ENCODE measurements around the gene SHROOM2.

The SHROOM2 gene

GRCh38 chrX:9912351-9913145 is 126.3 kb downstream of the SHROOM2 start:
- H3K4me3 ChIP-seq (ENCODE audit: low read depth, low read length), result no peak overlapping the region
- TF ChIP-seq, protein P1, sequence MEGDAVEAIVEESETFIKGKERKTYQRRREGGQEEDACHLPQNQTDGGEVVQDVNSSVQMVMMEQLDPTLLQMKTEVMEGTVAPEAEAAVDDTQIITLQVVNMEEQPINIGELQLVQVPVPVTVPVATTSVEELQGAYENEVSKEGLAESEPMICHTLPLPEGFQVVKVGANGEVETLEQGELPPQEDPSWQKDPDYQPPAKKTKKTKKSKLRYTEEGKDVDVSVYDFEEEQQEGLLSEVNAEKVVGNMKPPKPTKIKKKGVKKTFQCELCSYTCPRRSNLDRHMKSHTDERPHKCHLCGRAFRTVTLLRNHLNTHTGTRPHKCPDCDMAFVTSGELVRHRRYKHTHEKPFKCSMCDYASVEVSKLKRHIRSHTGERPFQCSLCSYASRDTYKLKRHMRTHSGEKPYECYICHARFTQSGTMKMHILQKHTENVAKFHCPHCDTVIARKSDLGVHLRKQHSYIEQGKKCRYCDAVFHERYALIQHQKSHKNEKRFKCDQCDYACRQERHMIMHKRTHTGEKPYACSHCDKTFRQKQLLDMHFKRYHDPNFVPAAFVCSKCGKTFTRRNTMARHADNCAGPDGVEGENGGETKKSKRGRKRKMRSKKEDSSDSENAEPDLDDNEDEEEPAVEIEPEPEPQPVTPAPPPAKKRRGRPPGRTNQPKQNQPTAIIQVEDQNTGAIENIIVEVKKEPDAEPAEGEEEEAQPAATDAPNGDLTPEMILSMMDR (IDR thresholded peaks at IDR 0.05; ENCODE audit: insufficient read depth, low read depth, low read length, missing control alignments), result no peak
- DNase-seq (ENCODE audit: low read depth), result no peak

DNA sequence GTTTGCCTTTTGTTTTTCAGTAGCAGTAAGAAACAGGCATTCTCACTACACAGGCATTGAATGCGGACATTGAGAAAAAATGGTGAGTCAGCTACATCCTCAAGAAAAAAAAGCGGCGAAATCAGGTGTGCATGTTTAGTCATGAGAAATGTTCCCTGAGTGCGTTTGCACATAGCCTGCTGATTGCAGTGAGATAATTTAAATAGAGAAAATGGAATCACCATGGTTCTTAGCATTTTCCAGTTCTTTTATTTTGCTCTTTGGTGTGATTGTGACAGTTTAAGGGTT is 126.9 kb downstream of the SHROOM2 start:
- TF ChIP-seq, protein P1 (IDR thresholded peaks at IDR 0.05; ENCODE audit: insufficient read depth, low read depth, low read length, missing control alignments), result no peak
- H3K4me3 ChIP-seq (ENCODE audit: low read depth, low read length), result no peak overlapping the region
- DNase-seq (ENCODE audit: low read depth), result no peak

DNA sequence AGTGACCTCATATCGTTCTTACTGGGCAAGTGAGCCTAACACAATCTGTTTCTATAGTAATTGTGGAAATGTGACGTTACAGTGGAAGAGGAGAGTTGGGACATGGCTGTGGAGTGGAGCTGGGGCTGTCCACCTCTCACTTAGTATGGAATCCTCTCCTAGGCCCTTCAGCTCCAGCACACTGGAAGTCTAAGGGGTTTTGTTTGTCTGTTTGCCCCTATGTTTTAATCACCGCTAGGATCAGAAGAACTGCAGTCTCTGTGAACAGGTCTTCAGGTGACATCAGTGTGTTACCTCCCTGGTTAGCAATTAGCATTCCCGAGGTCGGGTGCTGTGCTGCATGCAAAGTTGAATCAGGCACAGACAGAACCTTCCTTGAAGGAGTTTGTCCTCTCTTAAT is 131.6 kb downstream of the SHROOM2 start:
- no peak for DNase-seq (ENCODE audit: low read depth)
- no peak overlapping the region for H3K4me3 ChIP-seq (ENCODE audit: low read depth, low read length)
- TF ChIP-seq, protein P1 (IDR thresholded peaks at IDR 0.05; ENCODE audit: insufficient read depth, low read depth, low read length, missing control alignments), result no peak

DNA sequence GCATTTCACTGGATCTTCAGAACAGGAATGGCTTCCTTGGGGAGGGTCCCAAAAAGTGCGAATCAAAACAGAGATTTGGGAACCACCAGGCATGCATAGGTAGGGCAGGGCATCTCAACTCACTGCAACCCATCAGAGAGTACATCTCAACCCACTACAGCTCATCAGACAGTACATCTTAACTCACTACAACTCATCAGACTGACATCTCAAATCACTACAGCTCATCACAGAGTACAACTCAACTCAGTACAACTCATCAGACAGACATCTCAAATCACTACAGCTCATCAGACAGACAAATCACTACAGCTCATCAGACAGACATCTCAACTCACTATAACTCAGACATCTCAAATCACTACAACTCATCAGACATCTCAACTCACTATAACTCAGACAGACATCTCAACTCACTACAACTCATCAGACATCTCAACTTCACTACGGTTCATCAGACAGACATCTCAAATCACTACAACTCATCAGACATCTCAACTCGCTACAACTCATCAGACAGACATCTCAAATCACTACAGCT is 133.5 kb downstream of the SHROOM2 start:
- TF ChIP-seq, protein P1 (IDR thresholded peaks at IDR 0.05; ENCODE audit: insufficient read depth, low read depth, low read length, missing control alignments), result no peak
- no peak for DNase-seq (ENCODE audit: low read depth)
- H3K4me3 ChIP-seq (ENCODE audit: low read depth, low read length), result no peak overlapping the region

DNA sequence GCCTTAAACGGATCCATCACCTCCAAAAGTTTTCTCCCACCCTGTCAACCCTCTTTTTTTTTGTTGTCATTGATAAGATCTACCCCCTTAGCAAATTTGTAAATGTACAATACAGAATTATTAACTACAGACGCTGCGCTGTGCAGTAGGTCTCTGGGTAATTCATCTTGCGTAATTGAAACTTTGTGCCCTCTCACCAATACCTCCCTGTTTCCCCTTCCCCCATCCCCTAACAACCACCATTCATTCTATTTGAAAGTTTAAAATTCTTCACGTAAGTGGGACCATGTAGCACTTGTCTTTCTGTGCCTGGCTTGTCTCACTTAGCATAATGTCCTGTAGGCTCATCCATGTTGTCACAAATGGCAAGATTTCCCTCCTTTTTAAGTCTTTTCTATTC is 135.2 kb downstream of the SHROOM2 start:
- TF ChIP-seq, protein P1 (IDR thresholded peaks at IDR 0.05; ENCODE audit: insufficient read depth, low read depth, low read length, missing control alignments), result no peak
- H3K4me3 ChIP-seq (ENCODE audit: low read depth, low read length), result no peak overlapping the region
- no peak for DNase-seq (ENCODE audit: low read depth)

- H3K4me3 ChIP-seq (ENCODE audit: low read depth, low read length), result no peak overlapping the region
- TF ChIP-seq, protein P1 (IDR thresholded peaks at IDR 0.05; ENCODE audit: insufficient read depth, low read depth, low read length, missing control alignments), result no peak
- no peak for DNase-seq (ENCODE audit: low read depth)
Measured at GRCh38 chrX:9923357-9923756, 137.1 kb downstream of the SHROOM2 start.

DNA sequence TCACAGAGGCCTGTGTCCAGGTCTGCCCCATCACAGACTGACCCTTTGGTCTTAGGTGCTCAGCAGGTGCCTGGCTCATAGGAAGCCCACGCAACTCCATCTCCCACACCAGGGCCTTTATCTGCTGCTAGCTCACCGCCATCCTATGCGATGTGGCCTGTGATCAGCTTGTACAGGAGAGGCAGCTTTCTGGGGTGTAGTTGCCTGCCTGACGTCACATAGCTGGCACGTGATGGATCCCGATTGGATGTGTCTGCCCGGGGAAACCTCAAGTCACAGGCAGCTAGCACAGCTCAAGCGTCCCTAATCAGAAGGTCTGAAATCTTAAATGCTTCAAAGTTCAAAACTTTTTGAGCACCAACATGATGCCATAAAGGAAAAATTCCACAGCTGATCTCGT is 139.8 kb downstream of the SHROOM2 start:
- TF ChIP-seq, protein P1 (IDR thresholded peaks at IDR 0.05; ENCODE audit: insufficient read depth, low read depth, low read length, missing control alignments), result no peak
- H3K4me3 ChIP-seq (ENCODE audit: low read depth, low read length), result no peak overlapping the region
- no peak for DNase-seq (ENCODE audit: low read depth)
